NT2/D1 (cell line): ENCODE measurements around the gene KDM6B.

Experiments
- SUZ12 ChIP-seq: IDR thresholded peaks from 2 replicates; pipeline ENCODE4 v1.6.1; 2011; ENCODE audit not compliant: insufficient read length, insufficient read depth; ENCODE audit errors: extremely low read depth
- YY1 ChIP-seq: IDR thresholded peaks from 2 replicates; pipeline ENCODE4 v1.6.1; 2011; ENCODE audit not compliant: insufficient read length, insufficient read depth

- TF ChIP-seq SUZ12 (no peak), YY1 (no peak)
Measured at GRCh38 chr17:7845359-7846062, 11.5 kb downstream of the KDM6B start.
